Neural crest cell (in vitro differentiated cells): Measurements from ENCODE around the gene LIPC. TPM values are rescaled to one million over a fixed set of nuclear protein-coding genes. Genes with fewer than 3 reads are reported as not detected.

Source experiments
- DNase-seq: peaks from one replicate; pipeline ENCODE4 v3.0.0; 2021; ENCODE audit warnings: low read depth, mixed read lengths, low spot score
- H3K27ac Mint-ChIP-seq: one replicate; pipeline ENCODE4 v1.8.0; 2021; ENCODE audit warnings: mild to moderate bottlenecking, mixed read lengths; ENCODE audit not compliant: unreplicated experiment
- H3K27me3 Mint-ChIP-seq: 2 replicates; pipeline ENCODE4 v1.8.0; 2021; ENCODE audit warnings: low read depth, mild to moderate bottlenecking, mixed read lengths
- H3K36me3 Mint-ChIP-seq: 2 replicates; pipeline ENCODE4 v1.8.0; 2021; ENCODE audit warnings: low read depth, mild to moderate bottlenecking, mixed read lengths
- H3K4me1 Mint-ChIP-seq: 2 replicates; pipeline ENCODE4 v1.8.0; 2021; ENCODE audit warnings: mixed read lengths
- H3K4me3 Mint-ChIP-seq: one replicate; pipeline ENCODE4 v1.8.0; 2021; ENCODE audit warnings: mild to moderate bottlenecking, mixed read lengths
- H3K9me3 Mint-ChIP-seq: 2 replicates; pipeline ENCODE4 v1.8.0; 2021; ENCODE audit warnings: mixed read lengths
- CTCF ChIP-seq: fragments of 200-600 bp; sonication (generic); conservative IDR thresholded peaks from 2 replicates; pipeline ENCODE4 v1.5.0; 2021; ENCODE audit warnings: antibody characterized with exemption, mild to moderate bottlenecking
- total RNA-seq: library from RNA; stranded (reverse); gene quantifications from 2 replicates; pipeline ENCODE4 v1.2.1, GENCODE V29; 2021

The LIPC gene
- total RNA-seq, 1 donor from 2014 or later = not detected

- Mint-ChIP-seq H3K27me3 (no peaks in the 10 kb centered on the region), H3K27ac (no peak overlapping the region), H3K9me3 (no peaks in the 10 kb centered on the region), H3K36me3 (peaks cover 2% of the 10 kb centered on the region), H3K4me1 (no peaks in the 10 kb centered on the region), H3K4me3 (no peak overlapping the region)
- TF ChIP-seq CTCF = no peak
- DNase-seq = no peak
Observed at GRCh38 chr15:58489289-58490085, 57.7 kb downstream of the LIPC start.

GRCh38 chr15:58490086-58490887 lies 58.5 kb downstream of the LIPC start:
- DNase-seq = no peak
- Mint-ChIP-seq H3K27ac (no peak overlapping the region), H3K4me1 (no peaks in the 10 kb centered on the region), H3K4me3 (no peak overlapping the region), H3K9me3 (no peaks in the 10 kb centered on the region), H3K27me3 (no peaks in the 10 kb centered on the region), H3K36me3 (peaks cover 2% of the 10 kb centered on the region)
- no peak for TF ChIP-seq CTCF

GRCh38 chr15:58490888-58491473 lies 59.2 kb downstream of the LIPC start:
- TF ChIP-seq CTCF = no peak
- Mint-ChIP-seq H3K4me3 (no peak overlapping the region), H3K27me3 (no peaks in the 10 kb centered on the region), H3K4me1 (no peaks in the 10 kb centered on the region), H3K27ac (no peak overlapping the region), H3K9me3 (no peaks in the 10 kb centered on the region), H3K36me3 (peaks cover 2% of the 10 kb centered on the region)
- DNase-seq = no peak

- no peaks in the 10 kb centered on the region for H3K27me3 Mint-ChIP-seq
- peaks cover 2% of the 10 kb centered on the region for H3K36me3 Mint-ChIP-seq
- TF ChIP-seq CTCF = no peak
- no peak overlapping the region for H3K4me3 Mint-ChIP-seq
- H3K27ac Mint-ChIP-seq = no peak overlapping the region
- H3K9me3 Mint-ChIP-seq = no peaks in the 10 kb centered on the region
- no peak for DNase-seq
- H3K4me1 Mint-ChIP-seq = no peaks in the 10 kb centered on the region
Observed at GRCh38 chr15:58491499-58492202, 59.9 kb downstream of the LIPC start.
